HepG2 (cell line): Measurements from ENCODE around the gene LBX2. TPM values are rescaled to one million over a fixed set of nuclear protein-coding genes. Genes with fewer than 3 reads are reported as not detected.

Experiments
- ARID4A ChIP-seq: sonication (generic); formaldehyde crosslinking; IDR thresholded peaks from 2 replicates; pipeline ENCODE4 v1.5.0; 2020; ENCODE audit warnings: mild to moderate bottlenecking, missing genetic modification reagents, borderline replicate concordance
- ATF2 ChIP-seq: sonication (generic); formaldehyde crosslinking; IDR thresholded peaks from 2 replicates; pipeline ENCODE4 v1.4.0; 2020; ENCODE audit warnings: missing genetic modification reagents
- CREB1 ChIP-seq, 2 experiments: fragments of 450-650 bp in 1 of 2; IDR thresholded peaks; 2 replicates each; pipeline ENCODE4 v1.6.1; 2016 to 2017; ENCODE audit warnings: control low read depth in 1 of 2, mild to moderate bottlenecking in 1 of 2, missing compliant biosample characterization in 1 of 2, missing genetic modification characterization in 1 of 2
- ETV5 ChIP-seq: IDR thresholded peaks from 2 replicates; pipeline ENCODE4 v1.6.1; 2018; ENCODE audit warnings: missing biosample characterization, missing genetic modification reagents, inconsistent platforms, borderline replicate concordance
- KLF11 ChIP-seq: IDR thresholded peaks from 2 replicates; pipeline ENCODE4 v1.6.1; 2016; ENCODE audit warnings: missing compliant biosample characterization
- MLXIP ChIP-seq: sonication (generic); formaldehyde crosslinking; IDR thresholded peaks from 2 replicates; pipeline ENCODE4 v1.9.0; 2021; ENCODE audit warnings: missing genetic modification reagents, borderline replicate concordance
- MTF1 ChIP-seq: sonication (generic); formaldehyde crosslinking; IDR thresholded peaks from 2 replicates; pipeline ENCODE4 v1.5.0; 2020; ENCODE audit warnings: missing genetic modification reagents
- NFKB2 ChIP-seq: sonication (generic); formaldehyde crosslinking; IDR thresholded peaks from 2 replicates; pipeline ENCODE4 v1.4.0; 2020; ENCODE audit warnings: missing genetic modification reagents, borderline replicate concordance
- SALL1 ChIP-seq: sonication (generic); formaldehyde crosslinking; IDR thresholded peaks from 2 replicates; pipeline ENCODE4 v1.8.0; 2022; ENCODE audit warnings: mild to moderate bottlenecking, missing genetic modification reagents
- SNAPC5 ChIP-seq: sonication (generic); formaldehyde crosslinking; IDR thresholded peaks from 2 replicates; pipeline ENCODE4 v1.8.1; 2023; ENCODE audit warnings: mild to moderate bottlenecking, missing genetic modification reagents, borderline replicate concordance
- SRF ChIP-seq: IDR thresholded peaks from 2 replicates; pipeline ENCODE4 v1.6.1; 2011; ENCODE audit warnings: mild to moderate bottlenecking, low read depth, low read length, moderate library complexity
- SRSF9 ChIP-seq: fragments of 200-400 bp; formaldehyde crosslinking; IDR thresholded peaks from 2 replicates; pipeline ENCODE4 v1.6.1; 2018; ENCODE audit warnings: borderline replicate concordance, mild to moderate bottlenecking, low read depth, low read length; ENCODE audit not compliant: insufficient read depth, poor library complexity, severe bottlenecking
- STAT5B ChIP-seq: sonication (generic); formaldehyde crosslinking; IDR thresholded peaks from 2 replicates; pipeline ENCODE4 v1.4.0; 2020; ENCODE audit warnings: missing genetic modification reagents
- TBP ChIP-seq: sonication (generic); formaldehyde crosslinking; IDR thresholded peaks from 2 replicates; pipeline ENCODE4 v1.5.0; 2020; ENCODE audit warnings: missing genetic modification reagents
- ZKSCAN8 ChIP-seq: IDR thresholded peaks from 2 replicates; pipeline ENCODE4 v1.6.1; 2016; ENCODE audit warnings: borderline replicate concordance, missing genetic modification reagents, missing compliant biosample characterization
- ZNF101 ChIP-seq: sonication (generic); formaldehyde crosslinking; IDR thresholded peaks from 2 replicates; pipeline ENCODE4 v1.4.0; 2020; ENCODE audit warnings: mild to moderate bottlenecking, low read depth, missing genetic modification reagents, borderline replicate concordance
- ZNF282 ChIP-seq: fragments of 450-650 bp; IDR thresholded peaks from 2 replicates; pipeline ENCODE4 v1.6.1; 2018; ENCODE audit not compliant: partially characterized antibody
- polyA plus RNA-seq, 8 experiments: library from polyadenylated mRNA; depleted of rRNA in 3 of 8; stranded (reverse) in 7 of 8; unstranded in 1 of 8; fragments of >200 nt; fragmentation: Illumina TruSeq in 4 of 8; extraction: Trizol in 4 of 8; gene quantifications; 2 replicates each; pipeline versions ENCODE4 v1.2.1 to v1.2.3, GENCODE V29; 2011 to 2016; ENCODE audit warnings: low read depth in 4 of 8, missing spikeins in 1 of 8, mixed read lengths in 1 of 8; ENCODE audit not compliant: insufficient read depth in 1 of 8
- total RNA-seq, 5 experiments: library from RNA; depleted of rRNA; stranded (reverse); fragments of >200 nt; fragmentation: Illumina TruSeq; extraction: Trizol; gene quantifications; 2 replicates each; pipeline ENCODE4 v1.2.3, GENCODE V29; 2016; ENCODE audit warnings: low read depth in 1 of 5
- TF ChIP-seq, protein P1 (sequence below): sonication (generic); formaldehyde crosslinking; IDR thresholded peaks from 2 replicates; pipeline ENCODE4 v1.4.0; 2020; ENCODE audit warnings: mild to moderate bottlenecking, missing genetic modification reagents

Gene LBX2
- total and polyA plus RNA-seq, 2 of the 13 experiments (the other 11 are each of a cell fraction or from before 2014, with no cell fraction given): 6.4 to 8.1 TPM

DNA sequence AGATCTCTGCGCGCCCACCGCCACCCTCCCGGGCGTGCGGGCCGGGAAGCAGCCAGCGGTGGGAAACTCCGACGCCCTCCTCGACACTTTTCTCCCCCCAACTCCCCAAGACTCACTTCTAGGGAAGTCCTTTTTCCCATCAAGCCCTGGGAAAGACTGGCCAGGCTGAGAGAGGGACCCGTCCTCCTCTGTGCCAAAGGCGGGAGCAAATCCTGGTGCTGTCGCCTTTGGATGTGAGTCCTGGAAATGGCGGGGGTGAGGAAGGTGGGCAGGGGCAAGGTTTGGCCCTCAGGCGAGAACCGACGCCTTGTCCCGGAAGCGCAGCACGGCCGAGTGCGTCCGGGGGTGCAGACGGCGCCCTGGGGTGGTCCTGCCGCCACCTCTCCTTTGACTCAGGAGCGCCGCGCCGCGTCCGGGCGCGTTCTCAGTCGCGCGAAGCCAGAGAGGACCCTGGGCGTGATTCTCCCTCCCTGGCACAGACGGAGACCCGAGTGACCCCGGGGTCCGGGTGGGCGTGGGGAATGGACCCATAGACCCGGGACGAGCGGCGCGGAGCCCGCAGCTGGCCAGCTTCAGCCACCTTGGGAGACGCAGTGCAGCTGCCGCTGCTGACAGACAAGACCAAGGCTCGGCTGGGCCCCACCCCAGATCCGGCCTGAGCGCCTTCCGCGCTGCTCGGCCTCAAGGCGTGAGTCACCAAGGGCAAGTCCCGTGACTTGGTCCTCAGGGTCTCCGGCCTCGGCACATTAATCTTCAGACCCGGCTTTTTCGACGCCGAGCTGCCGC, 3.5 kb upstream of the LBX2 start (continued):
- TF ChIP-seq MLXIP (CRISPR knock-in tag) (no peak), STAT5B (CRISPR knock-in tag) (0 out of 2 replicates have a peak, but pooled peaks have one; percentile 19), ATF2 (peak; percentile 39; the same call in 1 of the 2 replicates), ETV5 (peak; percentile 87), ARID4A (peak; percentile 94), NFKB2 (CRISPR knock-in tag) (no peak), SRSF9 (no peak), MTF1 (CRISPR knock-in tag) (0 out of 2 replicates have a peak, but pooled peaks have one; percentile 31), SALL1 (CRISPR knock-in tag) (peak; percentile 55), CREB1 (IDR thresholded peaks at IDR 0.05) (0 out of 2 replicates have a peak, but pooled peaks have one; percentile 10), CREB1 (CRISPR knock-in tag; IDR thresholded peaks at IDR 0.05) (peak; percentile 0; the same call in 1 of the 2 replicates), ZNF101 (CRISPR knock-in tag) (0 out of 2 replicates have a peak, but pooled peaks have one; percentile 17), SRF (no peak), KLF11 (CRISPR knock-in tag) (no peak; the same call in 1 of the 2 replicates), ZNF282 (no peak), TBP (CRISPR knock-in tag) (no peak), SNAPC5 (CRISPR knock-in tag) (no peak), ZKSCAN8 (CRISPR knock-in tag) (no peak)
- TF ChIP-seq, protein P1, sequence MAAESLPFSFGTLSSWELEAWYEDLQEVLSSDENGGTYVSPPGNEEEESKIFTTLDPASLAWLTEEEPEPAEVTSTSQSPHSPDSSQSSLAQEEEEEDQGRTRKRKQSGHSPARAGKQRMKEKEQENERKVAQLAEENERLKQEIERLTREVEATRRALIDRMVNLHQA (CRISPR knock-in tag): no peak
